Natural killer cell treated with Interleukin-12 subunit alpha and Interleukin-12 subunit beta and Interleukin-15 and Interleukin-18, amount 100 ng/mL, for 72 hours (primary cell): ENCODE data around the gene CBX1. TPM values are rescaled to one million over a fixed set of nuclear protein-coding genes. Genes with fewer than 3 reads are reported as not detected.
"Not testable (repeated sequence)": the region's sequence is repeated elsewhere in the genome, so short reads cannot be mapped to it uniquely, and the experiment has no call there.

ENCODE experiments used
- ATAC-seq, 2 donors: fragments of 150-1000 bp; cut with Tn5 transposase in 1 of 2; sonication (Bioruptor Pico), chemical (Tn5 transposase) in 1 of 2; 2 replicates each; pipeline ENCODE4 v1.10.0; 2021
- DNase-seq: peaks from one replicate; pipeline ENCODE4 v3.0.0; 2022; ENCODE audit warnings: low spot score
- H3K27ac Mint-ChIP-seq, 2 donors: 1 replicate in 1 of 2; 2 replicates in 1 of 2; pipeline ENCODE4 v1.8.0; 2022; ENCODE audit warnings: mixed read lengths in 2 of 2, mild to moderate bottlenecking in 1 of 2, moderate library complexity in 1 of 2
- H3K27me3 Mint-ChIP-seq, 2 donors: 1 replicate in 1 of 2; 2 replicates in 1 of 2; pipeline ENCODE4 v1.8.0; 2022; ENCODE audit warnings: mixed read lengths in 2 of 2
- H3K36me3 Mint-ChIP-seq: one replicate; pipeline ENCODE4 v1.8.0; 2022; ENCODE audit warnings: mixed read lengths
- H3K4me1 Mint-ChIP-seq, 2 donors: 1 replicate in 1 of 2; 2 replicates in 1 of 2; pipeline ENCODE4 v1.8.0; 2022; ENCODE audit warnings: low read depth in 2 of 2, mixed read lengths in 2 of 2, mild to moderate bottlenecking in 1 of 2
- H3K4me3 Mint-ChIP-seq: one replicate; pipeline ENCODE4 v1.8.0; 2022; ENCODE audit warnings: mixed read lengths
- H3K9me3 Mint-ChIP-seq: 2 replicates; pipeline ENCODE4 v1.8.0; 2022; ENCODE audit warnings: mixed read lengths
- total RNA-seq, 2 donors: library from RNA; stranded (reverse); gene quantifications; one replicate each; pipeline ENCODE4 v1.2.3, GENCODE V29; 2022

Gene CBX1
- total RNA-seq, 2 donors from 2014 or later: 51.8 to 58.5 TPM

- peak; percentile 93 for DNase-seq
- H3K27me3 Mint-ChIP-seq: no peaks in the 10 kb centered on the region
- H3K36me3 Mint-ChIP-seq: peaks cover 26% of the 10 kb centered on the region
- H3K27ac Mint-ChIP-seq: peak within 1 kb of the TSS; percentile 93 to 97
- peak; percentile 94 to 95 for ATAC-seq
- H3K4me3 Mint-ChIP-seq: peak within 1 kb of the TSS; percentile 86
- H3K4me1 Mint-ChIP-seq: peaks cover 57 to 69% of the 10 kb centered on the region in 2 donors
- peaks cover 3% of the 10 kb centered on the region for H3K9me3 Mint-ChIP-seq
Measured at GRCh38 chr17:48107137-48108055, 6.1 kb upstream of the CBX1 start, which contains the start of gene SNX11. Gene SNX11, plus strand, starts transcription at chr17:48107766. Its CDS starts 4,278 bp downstream, at chr17:48112044.

- DNase-seq: no peak
- ATAC-seq: no peak
- peak overlapping the region; percentile 86 for H3K4me3 Mint-ChIP-seq
- peak overlapping the region; percentile 93 to 97 for H3K27ac Mint-ChIP-seq
- H3K36me3 Mint-ChIP-seq: peaks cover 19% of the 10 kb centered on the region
- peaks cover 55 to 69% of the 10 kb centered on the region in 2 donors for H3K4me1 Mint-ChIP-seq
- H3K9me3 Mint-ChIP-seq: peaks cover under 1% of the 10 kb centered on the region
- no peaks in the 10 kb centered on the region for H3K27me3 Mint-ChIP-seq
Measured at GRCh38 chr17:48106802-48107136, 5.5 kb upstream of the CBX1 start.

GRCh38 chr17:48104440-48104839, 3.2 kb upstream of the CBX1 start:
- Mint-ChIP-seq H3K36me3 (peaks cover 11% of the 10 kb centered on the region), H3K27me3 (no peaks in the 10 kb centered on the region), H3K27ac (peak overlapping the region; percentile 45 to 83), H3K4me1 (peaks cover 53 to 67% of the 10 kb centered on the region in 2 donors), H3K9me3 (no peaks in the 10 kb centered on the region), H3K4me3 (peak overlapping the region; percentile 56)
- ATAC-seq (no peak), DNase-seq (no peak)

GRCh38 chr17:48102798-48103715, 1.8 kb upstream of the CBX1 start:
- ATAC-seq (no peak), DNase-seq (peak; percentile 61)
- no peaks in the 10 kb centered on the region for H3K27me3 Mint-ChIP-seq
- H3K4me1 Mint-ChIP-seq: peaks cover 44 to 58% of the 10 kb centered on the region in 2 donors
- peaks cover 10% of the 10 kb centered on the region for H3K36me3 Mint-ChIP-seq
- peak overlapping the region; percentile 77 for H3K4me3 Mint-ChIP-seq
- H3K27ac Mint-ChIP-seq: peak overlapping the region; percentile 84 to 95
- H3K9me3 Mint-ChIP-seq: no peaks in the 10 kb centered on the region

GRCh38 chr17:48102043-48102750, 919 bp upstream of the CBX1 start:
- Mint-ChIP-seq H3K27me3 (no peaks in the 10 kb centered on the region), H3K4me1 (peaks cover 43 to 53% of the 10 kb centered on the region in 2 donors), H3K27ac (peak overlapping the region; percentile 84 to 95), H3K4me3 (peak overlapping the region; percentile 92), H3K36me3 (peaks cover 6% of the 10 kb centered on the region), H3K9me3 (no peaks in the 10 kb centered on the region)
- no peak for DNase-seq
- no peak for ATAC-seq

- no peak for ATAC-seq
- Mint-ChIP-seq H3K9me3 (no peaks in the 10 kb centered on the region), H3K4me3 (peak overlapping the region; percentile 92), H3K36me3 (peaks cover 6% of the 10 kb centered on the region), H3K4me1 (peaks cover 36 to 45% of the 10 kb centered on the region in 2 donors), H3K27me3 (no peaks in the 10 kb centered on the region), H3K27ac (peak overlapping the region; percentile 84 to 95)
- DNase-seq: no peak
Measured at GRCh38 chr17:48100591-48101011, 677 bp downstream of the CBX1 start.

- Mint-ChIP-seq H3K4me3 (peak overlapping the region; percentile 92), H3K4me1 (peaks cover 36 to 44% of the 10 kb centered on the region in 2 donors)
Measured at GRCh38 chr17:48100160-48100559, 1.1 kb downstream of the CBX1 start.

GRCh38 chr17:48095611-48096010, 5.7 kb downstream of the CBX1 start:
- Mint-ChIP-seq H3K27me3 (no peaks in the 10 kb centered on the region), H3K27ac (no peak overlapping the region), H3K9me3 (no peaks in the 10 kb centered on the region), H3K4me1 (peaks cover 7 to 8% of the 10 kb centered on the region in 2 donors), H3K4me3 (no peak overlapping the region), H3K36me3 (no peaks in the 10 kb centered on the region)
- no peak for DNase-seq
- no peak for ATAC-seq

More at GRCh38 chr17:48100160-48100559, 1.1 kb downstream of the CBX1 start:
- peak overlapping the region; percentile 84 to 95 for H3K27ac Mint-ChIP-seq
- ATAC-seq (no peak), DNase-seq (no peak)
- H3K27me3 Mint-ChIP-seq: no peaks in the 10 kb centered on the region
- peaks cover 6% of the 10 kb centered on the region for H3K36me3 Mint-ChIP-seq
- no peaks in the 10 kb centered on the region for H3K9me3 Mint-ChIP-seq

GRCh38 chr17:48093341-48094045, 7.8 kb downstream of the CBX1 start:
- Mint-ChIP-seq H3K9me3 (no peaks in the 10 kb centered on the region), H3K27ac (no peak overlapping the region), H3K36me3 (no peaks in the 10 kb centered on the region), H3K4me3 (no peak overlapping the region), H3K4me1 (peaks cover 0 to 5% of the 10 kb centered on the region in 2 donors), H3K27me3 (no peaks in the 10 kb centered on the region)
- no peak for DNase-seq
- ATAC-seq: no peak

- Mint-ChIP-seq H3K36me3 (no peaks in the 10 kb centered on the region), H3K4me1 (peaks cover 0 to 3% of the 10 kb centered on the region in 2 donors), H3K4me3 (no peak overlapping the region), H3K27ac (no peak overlapping the region), H3K9me3 (no peaks in the 10 kb centered on the region), H3K27me3 (no peaks in the 10 kb centered on the region)
- ATAC-seq: no peak
- no peak for DNase-seq
Measured at GRCh38 chr17:48084932-48085331, 16.3 kb downstream of the CBX1 start.

GRCh38 chr17:48081858-48082257, 19.4 kb downstream of the CBX1 start:
- no peaks in the 10 kb centered on the region for H3K4me1 Mint-ChIP-seq
- H3K27ac Mint-ChIP-seq: no peak overlapping the region
- no peak overlapping the region for H3K4me3 Mint-ChIP-seq
- ATAC-seq (no peak), DNase-seq (no peak)
- H3K27me3 Mint-ChIP-seq: no peaks in the 10 kb centered on the region
- no peaks in the 10 kb centered on the region for H3K9me3 Mint-ChIP-seq
- H3K36me3 Mint-ChIP-seq: no peaks in the 10 kb centered on the region

- not testable (repeated sequence) for H3K27ac Mint-ChIP-seq, H3K9me3 Mint-ChIP-seq, H3K4me1 Mint-ChIP-seq, H3K4me3 Mint-ChIP-seq, H3K27me3 Mint-ChIP-seq, ATAC-seq, DNase-seq, H3K36me3 Mint-ChIP-seq
Measured at GRCh38 chr17:48077152-48077551, 24.1 kb downstream of the CBX1 start.
